ENCODE measurements around the gene SLC8A3. TPM values are rescaled to one million over a fixed set of nuclear protein-coding genes. Genes with fewer than 3 reads are reported as not detected.

SLC8A3 gene
- total RNA-seq, 1 experiment from 2014 or later = not detected

GRCh38 chr14:70027785-70028428 lies 160.8 kb downstream of the SLC8A3 start:
- no peak overlapping the region for H3K4me2 ChIP-seq (ENCODE audit: low read length)
- ChIA-PET CTCF (interaction anchor here (0.6 to 2.4 kb wide), 17 partner anchors 8 to 553 kb away, joined by 3 to 63 read pairs (median 5); no protein-coding TSS in a partner anchor), RAD21 (ENCODE audit: low non-redundant PET in 1 of 2, low total read pairs in 2 of 2, uncharacterized antibody in 2 of 2, unreplicated experiment in 2 of 2) (interaction anchor here (0.7 to 1.5 kb wide), 9 partner anchors 45 to 297 kb away, joined by 3 to 22 read pairs (median 4); no protein-coding TSS in a partner anchor), POLR2A (interaction anchor here (1.3 kb wide), 1 partner anchor 150 kb away, joined by 3 read pairs; no protein-coding TSS in a partner anchor)
- no peaks in the 10 kb centered on the region for H3K9me3 ChIP-seq (ENCODE audit: control insufficient read depth in 1 of 2, insufficient read depth in 1 of 2, low read depth in 1 of 2, low read length in 2 of 2)
- peak; percentile 10 for DNase-seq (ENCODE audit: low read depth, low spot score)
- H3K27me3 ChIP-seq (ENCODE audit: insufficient read depth, low read length) = peaks cover 3% of the 10 kb centered on the region; the same call in 1 of the 2 replicates
- BruUV-seq (replicated peaks) = no TSS peak
- H3K27ac ChIP-seq (ENCODE audit: low read depth, low read length) = no peak overlapping the region
- H3K9ac ChIP-seq (ENCODE audit: low read length) = no peak overlapping the region
- no peak overlapping the region for H3K4me3 ChIP-seq (replicated peaks in 1 of 2; ENCODE audit: low read depth in 1 of 2, low read length in 2 of 2)
- peaks cover 7 to 8% of the 10 kb centered on the region in 2 experiments; a peak in 3 of 4 replicates for H3K4me1 ChIP-seq (ENCODE audit: control insufficient read depth in 1 of 2, insufficient read depth in 2 of 2, low read length in 2 of 2)
- H2AFZ ChIP-seq (ENCODE audit: low read depth, low read length, poor library complexity, severe bottlenecking) = no peak overlapping the region
- H3K36me3 ChIP-seq (ENCODE audit: control insufficient read depth in 1 of 2, insufficient read depth in 2 of 2, low read length in 2 of 2) = no peaks in the 10 kb centered on the region
- H3K9me2 ChIP-seq (ENCODE audit: insufficient read depth) = no peaks in the 10 kb centered on the region
- no peaks in the 10 kb centered on the region for H3K79me2 ChIP-seq (ENCODE audit: insufficient read depth, low read length)
- no peaks in the 10 kb centered on the region for H4K20me1 ChIP-seq (ENCODE audit: insufficient read depth)
- intact Hi-C loops (cut with micrococcal nuclease) = loop anchor here (1.0 to 5.0 kb wide), 4 partner anchors 151 to 441 kb away; no protein-coding TSS in a partner anchor
- ATAC-seq = peak; percentile 91
- no peak for TF ChIP-seq CBX3 (IDR thresholded peaks at IDR 0.05; ENCODE audit: low read depth)
- peak; percentile 94 for TF ChIP-seq RAD21 (IDR thresholded peaks at IDR 0.05; ENCODE audit: low read depth)
- TF ChIP-seq CTCF (IDR thresholded peaks at IDR 0.05 in 2 of 3, conservative IDR thresholded peaks at IDR 0.05 in 1 of 3; ENCODE audit: borderline replicate concordance in 1 of 3, insufficient read depth in 1 of 3, low read depth in 2 of 3, low read length in 2 of 3) = peak; percentile 82 to 96 (median 92)

GRCh38 chr14:70023871-70024270 lies 164.9 kb downstream of the SLC8A3 start:
- Histone ChIP-seq H3K9me2 (ENCODE audit: insufficient read depth) (no peaks in the 10 kb centered on the region), H3K27me3 (ENCODE audit: insufficient read depth, low read length) (peaks cover 3% of the 10 kb centered on the region; the same call in 1 of the 2 replicates), H4K20me1 (ENCODE audit: insufficient read depth) (no peaks in the 10 kb centered on the region), H3K36me3 (ENCODE audit: control insufficient read depth in 1 of 2, insufficient read depth in 2 of 2, low read length in 2 of 2) (no peaks in the 10 kb centered on the region), H2AFZ (ENCODE audit: low read depth, low read length, poor library complexity, severe bottlenecking) (no peak overlapping the region), H3K79me2 (ENCODE audit: insufficient read depth, low read length) (no peaks in the 10 kb centered on the region), H3K9ac (ENCODE audit: low read length) (no peak overlapping the region), H3K4me3 (replicated peaks in 1 of 2; ENCODE audit: low read depth in 1 of 2, low read length in 2 of 2) (no peak overlapping the region), H3K27ac (ENCODE audit: low read depth, low read length) (no peak overlapping the region), H3K4me1 (ENCODE audit: control insufficient read depth in 1 of 2, insufficient read depth in 2 of 2, low read length in 2 of 2) (no peaks in the 10 kb centered on the region), H3K9me3 (ENCODE audit: control insufficient read depth in 1 of 2, insufficient read depth in 1 of 2, low read depth in 1 of 2, low read length in 2 of 2) (no peaks in the 10 kb centered on the region), H3K4me2 (ENCODE audit: low read length) (no peak overlapping the region)
- ChIA-PET POLR2A (no interaction called here), CTCF (no interaction called here), RAD21 (ENCODE audit: low non-redundant PET in 1 of 2, low total read pairs in 2 of 2, uncharacterized antibody in 2 of 2, unreplicated experiment in 2 of 2) (no interaction called here)
- TF ChIP-seq ZFX (IDR thresholded peaks at IDR 0.05) = no peak
- no peak for TF ChIP-seq ZBTB33 (IDR thresholded peaks at IDR 0.05; ENCODE audit: extremely low read depth, insufficient replicate concordance, low read length)
- no peak for TF ChIP-seq RAD21 (IDR thresholded peaks at IDR 0.05; ENCODE audit: low read depth)
- TF ChIP-seq SIN3A (IDR thresholded peaks at IDR 0.05; ENCODE audit: low read depth) = no peak
- no peak for TF ChIP-seq TCF7L2 (IDR thresholded peaks at IDR 0.05; ENCODE audit: borderline replicate concordance, extremely low read depth, insufficient read depth, insufficient read length)
- no peak for TF ChIP-seq FOSL1 (IDR thresholded peaks at IDR 0.05; ENCODE audit: low read depth)
- no peak for TF ChIP-seq JUND (IDR thresholded peaks at IDR 0.05)
- no peak for TF ChIP-seq YY1 (IDR thresholded peaks at IDR 0.05; ENCODE audit: extremely low read depth, insufficient replicate concordance, low read depth, low read length)
- TF ChIP-seq SP1 (IDR thresholded peaks at IDR 0.05; ENCODE audit: low read depth) = no peak
- no peak for TF ChIP-seq ATF3 (IDR thresholded peaks at IDR 0.05)
- TF ChIP-seq CEBPB (IDR thresholded peaks at IDR 0.05; ENCODE audit: low read depth) = no peak
- no TSS peak for BruUV-seq (replicated peaks)
- intact Hi-C loops (cut with micrococcal nuclease) = no loop called here
- ATAC-seq = no peak
- DNase-seq (ENCODE audit: low read depth, low spot score) = no peak
